Loucy (cell line): ENCODE measurements around the gene FADS2.

ENCODE experiments used
- H2AFZ ChIP-seq: fragments of 200-600 bp; sonication (generic); 2 replicates; pipeline ENCODE4 v1.6.0; 2016; ENCODE audit warnings: antibody characterized with exemption, mild to moderate bottlenecking, low read length, moderate library complexity
- H3F3A ChIP-seq: fragments of 200-600 bp; 2 replicates; pipeline ENCODE4 v1.6.0; 2016; ENCODE audit warnings: antibody characterized with exemption, low read depth, mild to moderate bottlenecking
- H3K27me3 ChIP-seq: fragments of 200-600 bp; sonication (generic); 2 replicates; pipeline ENCODE4 v1.6.1; 2014; ENCODE audit warnings: low read length, mild to moderate bottlenecking; ENCODE audit not compliant: insufficient read depth, poor library complexity, severe bottlenecking
- H3K36me3 ChIP-seq: fragments of 200-600 bp; sonication (generic); 2 replicates; pipeline ENCODE4 v1.6.1; 2016; ENCODE audit warnings: low read length; ENCODE audit not compliant: insufficient read depth
- H3K4me1 ChIP-seq: fragments of 200-600 bp; sonication (generic); 2 replicates; pipeline ENCODE4 v1.5.1; 2014; ENCODE audit warnings: low read length, mild to moderate bottlenecking; ENCODE audit not compliant: insufficient read depth, poor library complexity, severe bottlenecking
- H3K4me2 ChIP-seq: fragments of 200-600 bp; sonication (generic); 2 replicates; pipeline ENCODE4 v1.6.0; 2014; ENCODE audit warnings: antibody characterized with exemption, low read length, low read depth, mild to moderate bottlenecking; ENCODE audit not compliant: poor library complexity, severe bottlenecking
- H3K4me3 ChIP-seq: fragments of 200-600 bp; sonication (generic); 2 replicates; pipeline ENCODE4 v1.5.1; 2014; ENCODE audit warnings: low read length, mild to moderate bottlenecking, mixed read lengths; ENCODE audit not compliant: poor library complexity, severe bottlenecking
- H3K79me2 ChIP-seq: fragments of 200-600 bp; sonication (generic); 2 replicates; pipeline ENCODE4 v1.6.1; 2014; ENCODE audit warnings: low read length; ENCODE audit not compliant: insufficient read depth
- H3K9ac ChIP-seq: fragments of 200-600 bp; sonication (generic); 2 replicates; pipeline ENCODE4 v1.6.0; 2014; ENCODE audit warnings: mild to moderate bottlenecking, low read depth, low read length, moderate library complexity; ENCODE audit not compliant: poor library complexity, severe bottlenecking
- H3K9me2 ChIP-seq: fragments of 200-600 bp; sonication (generic); replicated peaks from 2 replicates; pipeline ENCODE4 v1.6.1; 2016; ENCODE audit warnings: low read depth, low read length, mixed read lengths
- H3K9me3 ChIP-seq: fragments of 200-600 bp; sonication (generic); 2 replicates; pipeline ENCODE4 v1.6.1; 2014; ENCODE audit warnings: mild to moderate bottlenecking, antibody characterized with exemption, low read length, low read depth; ENCODE audit not compliant: insufficient read depth
- H4K20me1 ChIP-seq: fragments of 200-600 bp; sonication (generic); 2 replicates; pipeline ENCODE4 v1.6.0; 2014; ENCODE audit warnings: antibody characterized with exemption, low read length, mild to moderate bottlenecking; ENCODE audit not compliant: insufficient read depth, poor library complexity, severe bottlenecking
- CTCF ChIP-seq: fragments of 200-600 bp; sonication (generic); conservative IDR thresholded peaks from 2 replicates; pipeline ENCODE4 v1.5.1; 2014; ENCODE audit warnings: mild to moderate bottlenecking, antibody characterized with exemption, low read length
- EZH2phosphoT487 ChIP-seq: fragments of 200-600 bp; IDR thresholded peaks from 2 replicates; pipeline ENCODE4 v1.6.1; 2018; ENCODE audit warnings: antibody characterized with exemption, mild to moderate bottlenecking, moderate library complexity, borderline replicate concordance

Gene FADS2

GRCh38 chr11:61830237-61831105 lies 2.4 kb downstream of the FADS2 start:
- Histone ChIP-seq H3F3A (peaks cover 25% of the 10 kb centered on the region), H3K9ac (peak overlapping the region; percentile 96), H3K4me3 (peak overlapping the region; percentile 84), H3K27me3 (peaks cover 12% of the 10 kb centered on the region), H2AFZ (no peak overlapping the region), H3K9me2 (no peaks in the 10 kb centered on the region), H3K4me1 (peaks cover 65% of the 10 kb centered on the region), H3K4me2 (peak overlapping the region; percentile 95), H3K36me3 (0 out of 2 replicates have a peak, but pooled peaks cover 4% of the 10 kb centered on the region), H3K9me3 (no peaks in the 10 kb centered on the region), H4K20me1 (peaks cover 45% of the 10 kb centered on the region), H3K79me2 (peaks cover 88% of the 10 kb centered on the region)
- no peak for TF ChIP-seq EZH2phosphoT487
- TF ChIP-seq CTCF: no peak

DNA sequence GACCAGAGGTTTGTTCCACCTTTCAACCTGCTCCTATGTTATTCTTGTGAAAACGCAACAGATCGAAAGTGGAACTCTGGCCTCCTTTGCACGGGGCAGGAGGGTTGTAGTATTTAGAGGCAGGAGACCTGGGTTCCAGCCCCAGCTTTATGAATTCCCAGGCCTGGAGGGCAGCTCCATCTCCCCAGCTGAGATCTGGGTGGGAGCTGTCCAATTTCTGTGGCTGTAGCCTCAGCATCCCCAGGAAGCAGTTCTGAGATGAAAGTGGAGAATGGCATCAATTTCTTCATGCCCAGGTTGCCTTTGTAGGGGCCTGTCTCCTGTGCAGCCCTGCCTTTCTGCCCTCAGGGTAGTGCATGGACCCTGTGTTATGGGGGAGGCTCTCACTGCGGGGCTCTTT lies 4.1 kb downstream of the FADS2 start:
- peaks cover 12% of the 10 kb centered on the region for H3K27me3 ChIP-seq
- H3K79me2 ChIP-seq: peaks cover 89% of the 10 kb centered on the region
- H2AFZ ChIP-seq: no peak overlapping the region
- H3F3A ChIP-seq: peaks cover 29% of the 10 kb centered on the region
- H3K4me1 ChIP-seq: peaks cover 69% of the 10 kb centered on the region
- 0 out of 2 replicates have a peak, but pooled peaks cover 4% of the 10 kb centered on the region for H3K36me3 ChIP-seq
- peak overlapping the region; percentile 95 for H3K4me2 ChIP-seq
- no peaks in the 10 kb centered on the region for H3K9me3 ChIP-seq
- TF ChIP-seq EZH2phosphoT487 (no peak), CTCF (no peak)
- H3K9me2 ChIP-seq: no peaks in the 10 kb centered on the region
- H4K20me1 ChIP-seq: peaks cover 52% of the 10 kb centered on the region
- H3K4me3 ChIP-seq: peak overlapping the region; percentile 84
- H3K9ac ChIP-seq: peak overlapping the region; percentile 96

GRCh38 chr11:61832754-61833153 lies 4.7 kb downstream of the FADS2 start:
- H2AFZ ChIP-seq: no peak overlapping the region
- H3K9ac ChIP-seq: peak overlapping the region; percentile 96
- H3K4me2 ChIP-seq: peak overlapping the region; percentile 95
- TF ChIP-seq CTCF: no peak
- no peak for TF ChIP-seq EZH2phosphoT487
- H3K9me2 ChIP-seq: no peaks in the 10 kb centered on the region
- peaks cover 72% of the 10 kb centered on the region for H3K4me1 ChIP-seq
- H3K36me3 ChIP-seq: peaks cover 5% of the 10 kb centered on the region; the same call in 1 of the 2 replicates
- no peaks in the 10 kb centered on the region for H3K9me3 ChIP-seq
- peaks cover 91% of the 10 kb centered on the region for H3K79me2 ChIP-seq
- H3K4me3 ChIP-seq: peak overlapping the region; percentile 84
- H3K27me3 ChIP-seq: peaks cover 12% of the 10 kb centered on the region
- peaks cover 29% of the 10 kb centered on the region for H3F3A ChIP-seq
- peaks cover 54% of the 10 kb centered on the region for H4K20me1 ChIP-seq
